8988T (cell line): ENCODE data around the gene CYB561.
"Not testable (repeated sequence)": the region's sequence is repeated elsewhere in the genome, so short reads cannot be mapped to it uniquely, and the experiment has no call there.

ENCODE experiments used
- DNase-seq: peaks from one replicate; pipeline ENCODE4 v3.0.0; 2011

Gene CYB561

GRCh38 chr17:63478814-63479494 is 32.8 kb upstream of the CYB561 start:
- peak; percentile 96 for DNase-seq

- no peak for DNase-seq
Observed at GRCh38 chr17:63477480-63478440, 31.7 kb upstream of the CYB561 start.

GRCh38 chr17:63476854-63477479 is 30.9 kb upstream of the CYB561 start, which contains the start of gene ACE:
Gene ACE, plus strand, starts transcription at chr17:63477061. Its CDS starts 34 bp downstream, at chr17:63477095.
- DNase-seq, result peak; percentile 57

- peak; percentile 47 for DNase-seq
Observed at GRCh38 chr17:63476459-63476853, 30.4 kb upstream of the CYB561 start.

GRCh38 chr17:63475491-63476412 is 29.6 kb upstream of the CYB561 start:
- peak; percentile 18 for DNase-seq

DNA sequence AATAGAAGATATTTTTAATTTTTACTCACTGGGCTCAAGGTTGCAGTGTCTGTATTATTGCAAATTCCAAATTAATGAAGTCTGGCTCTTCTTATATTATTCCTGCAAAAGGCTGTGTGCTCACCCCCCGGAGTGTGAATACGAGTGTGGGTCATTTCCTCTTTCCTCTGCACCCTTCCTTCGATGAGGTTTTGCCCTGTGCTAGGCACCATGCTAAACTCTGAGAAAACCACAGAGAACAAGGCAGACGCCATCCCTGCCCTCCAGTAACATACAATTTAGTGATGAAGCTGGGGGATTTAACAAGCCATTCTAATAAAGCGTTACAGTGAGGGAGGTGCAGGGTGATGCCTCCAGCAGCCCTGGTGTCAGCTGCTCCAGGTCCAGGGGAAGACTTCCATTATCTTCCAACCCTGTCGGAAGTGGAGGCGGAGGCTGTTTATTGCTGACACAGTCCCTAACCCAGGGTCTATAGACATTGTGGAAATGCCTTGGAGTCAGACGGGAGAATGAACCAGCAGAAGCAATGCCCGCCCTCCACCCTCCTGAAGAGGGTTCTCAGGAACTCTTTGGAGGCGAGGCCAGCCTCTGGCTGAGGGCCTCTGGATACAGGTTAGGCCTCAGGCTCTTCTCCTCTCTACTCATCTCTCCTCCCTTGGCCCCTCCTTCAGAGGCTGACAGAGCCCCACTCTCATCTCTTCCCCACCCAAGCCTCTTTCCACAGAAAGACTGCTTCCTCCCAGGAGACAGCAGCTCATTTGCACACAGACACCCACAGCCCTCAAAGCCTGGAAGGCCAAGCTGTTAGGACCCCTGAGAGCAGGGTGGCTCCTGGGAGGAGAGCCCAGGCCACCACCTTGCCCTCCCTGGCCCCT is 28.7 kb upstream of the CYB561 start:
- peak; percentile 15 for DNase-seq

GRCh38 chr17:63474174-63474573 is 28.1 kb upstream of the CYB561 start:
- DNase-seq, result peak; percentile 5

- not testable (repeated sequence) for DNase-seq
Observed at GRCh38 chr17:63468099-63468498, 22.0 kb upstream of the CYB561 start.

DNA sequence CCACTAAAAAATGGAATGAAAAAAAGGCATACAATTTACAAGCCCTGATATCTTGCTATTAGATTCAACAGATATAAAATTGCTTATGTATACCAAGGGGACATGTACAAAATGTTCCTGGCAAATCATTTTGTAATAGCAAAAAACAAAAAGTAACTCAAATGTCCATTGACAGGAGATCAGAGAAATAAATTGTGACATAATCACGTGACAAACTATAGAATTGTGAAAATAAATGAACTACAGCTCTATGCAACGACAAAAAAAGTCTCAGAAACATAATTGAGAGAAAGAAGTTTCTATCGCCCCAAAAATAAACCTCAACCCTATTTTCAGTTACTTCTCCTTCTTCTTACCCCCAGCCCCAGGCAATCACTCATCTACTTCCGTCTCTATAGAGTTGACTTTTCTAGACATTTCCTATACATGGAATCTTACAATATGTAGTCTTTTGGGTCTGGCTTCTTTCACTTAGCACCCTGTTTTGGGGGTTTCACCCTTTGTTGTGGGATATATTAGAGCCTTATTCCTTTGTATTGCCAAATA is 18.7 kb upstream of the CYB561 start:
- no peak for DNase-seq

DNA sequence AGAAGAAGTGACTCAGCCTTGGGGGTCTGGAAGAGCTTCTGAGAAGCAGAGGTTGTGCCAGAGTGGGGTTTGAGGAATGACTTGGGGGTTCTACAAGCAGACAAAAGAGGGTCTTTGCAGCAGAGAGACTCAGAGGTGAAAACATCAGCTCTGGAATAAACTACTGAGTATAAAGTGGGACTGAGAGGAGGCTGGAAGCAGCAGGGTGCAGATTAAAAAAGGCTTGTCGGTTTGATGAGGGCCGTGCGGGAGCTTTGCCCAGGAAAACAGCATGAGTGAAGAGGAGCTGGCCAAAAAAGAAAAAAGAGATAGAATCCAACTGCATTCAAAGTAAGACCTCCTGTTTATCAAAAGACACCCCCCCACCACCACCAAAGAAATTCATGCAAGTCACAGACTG is 17.7 kb upstream of the CYB561 start:
- DNase-seq, result no peak

DNA sequence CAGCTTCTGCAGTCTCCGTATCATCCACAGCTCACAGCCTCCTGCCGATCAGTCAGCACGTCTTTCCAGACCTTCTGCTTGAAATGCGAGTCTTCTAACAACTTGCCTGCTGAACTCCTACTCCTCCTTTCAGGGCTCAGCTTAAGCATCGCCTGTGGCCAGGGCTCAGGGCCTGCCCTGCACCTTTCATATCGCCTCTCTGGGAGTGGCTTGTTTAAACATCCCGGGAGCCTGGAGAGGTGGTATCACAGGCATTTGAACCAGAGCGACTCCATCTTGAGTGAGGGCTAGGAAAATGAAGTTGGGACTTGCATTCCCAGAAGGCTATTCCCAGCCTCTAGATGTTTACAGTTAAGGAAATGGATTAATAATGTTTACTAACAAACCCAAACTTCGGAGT is 13.9 kb upstream of the CYB561 start:
- no peak for DNase-seq

DNA sequence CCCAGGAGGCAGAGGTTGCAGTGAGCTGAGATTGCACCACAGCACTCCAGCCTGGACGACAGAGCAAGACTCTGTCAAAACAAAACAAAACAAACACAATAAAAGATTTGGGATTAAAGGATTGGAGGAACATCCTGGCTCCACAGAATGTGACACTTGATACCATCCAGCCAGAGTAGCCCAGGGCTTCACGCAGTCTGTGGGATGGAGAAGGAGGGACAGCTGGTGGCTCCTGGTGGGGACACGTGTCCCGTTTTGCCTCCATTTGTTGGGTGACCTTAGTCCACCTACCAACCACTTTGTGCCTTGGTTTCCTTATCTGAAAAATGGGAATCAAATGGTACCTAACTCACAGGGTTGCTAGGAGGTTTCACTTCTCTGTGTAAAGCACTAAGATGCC is 12.4 kb upstream of the CYB561 start:
- DNase-seq, result no peak

DNA sequence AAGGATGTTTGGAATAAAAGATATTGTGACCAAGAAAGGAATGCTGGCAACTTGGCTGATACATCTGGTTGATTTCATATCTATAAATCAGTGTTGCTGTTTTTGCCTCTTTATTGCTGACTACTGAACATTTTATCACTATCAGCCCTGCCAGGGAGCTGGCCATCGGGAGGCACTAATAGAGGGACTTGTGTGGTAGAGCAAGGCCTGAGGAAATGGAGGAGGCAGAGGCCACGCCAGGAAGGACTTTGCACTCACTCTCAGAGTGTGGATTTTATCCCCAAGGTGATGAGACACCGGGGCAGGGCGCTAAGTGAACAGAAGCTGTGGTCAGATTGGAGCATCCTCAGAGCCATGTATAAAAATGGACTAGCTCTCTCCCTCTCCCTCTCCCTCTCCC is 9.3 kb upstream of the CYB561 start:
- DNase-seq, result no peak

GRCh38 chr17:63454915-63455314 is 8.8 kb upstream of the CYB561 start:
- DNase-seq, result no peak

DNA sequence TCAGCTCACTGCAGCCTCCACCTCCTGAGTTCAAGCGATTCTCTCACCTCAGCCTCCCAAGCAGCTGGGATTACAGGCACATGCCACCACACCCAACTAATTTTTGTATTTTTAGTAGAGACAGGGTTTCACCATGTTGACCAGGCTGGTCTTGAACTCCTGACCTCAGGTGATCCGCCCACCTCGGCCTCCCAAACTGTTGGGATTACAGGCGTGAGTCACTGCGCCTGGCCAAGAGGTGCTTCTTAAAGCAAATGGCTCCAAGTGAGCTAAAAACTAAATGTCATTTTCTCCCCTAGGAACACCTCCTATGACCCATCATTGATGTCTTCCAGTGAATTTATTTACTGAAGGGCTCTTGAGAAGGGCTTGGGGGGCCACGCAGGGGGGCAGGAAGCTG is 8.3 kb upstream of the CYB561 start:
- DNase-seq, result not testable (repeated sequence)

DNA sequence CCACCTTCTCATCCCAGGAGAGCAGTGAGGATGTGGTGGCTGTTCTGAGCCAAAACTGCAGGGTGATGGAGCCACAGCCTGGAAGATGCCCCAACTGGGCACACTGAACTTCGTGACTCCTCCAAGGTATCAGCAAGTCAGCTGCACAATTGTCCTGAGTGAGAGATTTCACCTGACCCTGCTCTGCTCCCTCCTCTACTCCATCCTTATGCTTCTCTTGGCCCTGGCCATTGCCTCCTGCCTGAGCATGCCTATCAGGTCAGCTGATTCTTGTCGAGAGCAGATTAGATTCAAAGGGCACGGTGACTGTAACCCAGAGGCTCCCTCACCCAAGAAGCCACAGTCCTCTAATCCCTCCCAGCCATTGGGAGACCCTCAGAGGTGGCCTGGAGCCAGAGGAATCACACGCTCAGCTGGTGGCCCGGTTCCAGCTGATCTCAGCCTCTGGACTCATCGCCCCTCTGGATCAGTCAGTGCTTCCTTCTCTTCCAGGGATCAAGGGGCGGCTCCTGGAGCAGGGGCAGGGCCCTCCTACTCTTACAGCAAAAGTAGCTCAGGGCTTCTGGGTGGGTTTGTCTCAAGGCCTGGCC is 7.0 kb upstream of the CYB561 start:
- no peak for DNase-seq

- DNase-seq, result no peak
Observed at GRCh38 chr17:63452046-63452961, 6.2 kb upstream of the CYB561 start.

DNA sequence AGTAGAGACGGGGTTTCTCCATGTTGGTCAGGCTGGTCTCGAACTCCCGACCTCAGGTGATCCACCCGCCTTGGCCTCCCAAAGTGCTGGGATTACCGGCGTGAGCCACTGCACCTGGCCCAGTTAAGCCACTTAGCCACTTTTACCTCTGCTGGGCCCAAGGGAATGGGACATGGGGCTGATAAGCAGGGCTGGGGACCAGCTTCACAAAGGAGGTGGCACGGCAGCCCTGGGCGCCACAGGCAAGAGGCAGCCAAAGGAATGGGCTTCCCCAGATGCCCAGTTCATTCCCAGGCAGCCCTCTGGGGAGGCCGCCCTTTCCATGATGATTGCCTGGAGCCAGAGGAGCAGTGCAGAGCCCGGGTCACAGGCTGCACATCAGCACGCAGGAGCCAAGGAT is 5.0 kb upstream of the CYB561 start:
- DNase-seq, result no peak

DNA sequence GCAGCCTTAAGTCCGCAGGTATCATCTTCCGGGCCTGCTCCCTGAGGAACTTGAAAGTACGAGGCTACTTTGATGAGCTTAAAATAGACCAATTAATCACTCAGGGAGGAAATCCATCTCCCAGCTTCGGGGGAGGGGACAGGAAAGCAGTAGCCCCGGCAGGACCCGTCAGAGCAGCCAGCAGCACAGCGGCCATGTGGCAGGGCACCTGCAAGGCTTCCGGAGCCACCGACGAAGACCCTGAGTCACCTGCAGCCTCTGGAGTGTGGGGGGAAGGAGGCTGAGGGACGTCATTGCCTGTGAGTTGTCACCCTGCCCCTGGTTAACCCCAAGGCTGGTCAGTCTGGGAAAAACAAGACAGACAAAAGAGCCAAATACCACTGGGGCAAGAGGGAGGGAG is 4.4 kb upstream of the CYB561 start:
- no peak for DNase-seq

GRCh38 chr17:63448655-63449054 is 2.5 kb upstream of the CYB561 start:
- DNase-seq, result no peak
